Nephron progenitor cell (in vitro differentiated cells): ENCODE measurements around the gene RGS1.

Experiments
- DNase-seq: peaks from one replicate; pipeline ENCODE4 v3.0.0; 2021
- H3K27ac Mint-ChIP-seq: 2 replicates; pipeline ENCODE4 v1.8.0; 2021; ENCODE audit warnings: mild to moderate bottlenecking, moderate library complexity, mixed read lengths
- H3K27me3 Mint-ChIP-seq: 2 replicates; pipeline ENCODE4 v1.8.0; 2021; ENCODE audit warnings: mild to moderate bottlenecking, low read depth, mixed read lengths; ENCODE audit not compliant: poor library complexity
- H3K36me3 Mint-ChIP-seq: 2 replicates; pipeline ENCODE4 v1.8.0; 2021; ENCODE audit warnings: low read depth, mixed read lengths
- H3K4me1 Mint-ChIP-seq: 2 replicates; pipeline ENCODE4 v1.8.0; 2021; ENCODE audit warnings: mixed read lengths
- H3K4me3 Mint-ChIP-seq: 2 replicates; pipeline ENCODE4 v1.8.0; 2021; ENCODE audit warnings: mild to moderate bottlenecking, moderate library complexity, mixed read lengths
- H3K9me3 Mint-ChIP-seq: 2 replicates; pipeline ENCODE4 v1.8.0; 2021; ENCODE audit warnings: mild to moderate bottlenecking, moderate library complexity, mixed read lengths
- CTCF ChIP-seq: fragments of 200-600 bp; sonication (generic); IDR thresholded peaks from 2 replicates; pipeline ENCODE4 v1.5.0; 2021; ENCODE audit warnings: antibody characterized with exemption

Gene RGS1

GRCh38 chr1:192565946-192566345, 9.6 kb upstream of the RGS1 start:
- no peaks in the 10 kb centered on the region for H3K36me3 Mint-ChIP-seq
- peaks cover 5% of the 10 kb centered on the region for H3K9me3 Mint-ChIP-seq
- H3K27me3 Mint-ChIP-seq, result no peaks in the 10 kb centered on the region
- no peak overlapping the region for H3K4me3 Mint-ChIP-seq
- peaks cover 14% of the 10 kb centered on the region for H3K4me1 Mint-ChIP-seq
- no peak for TF ChIP-seq CTCF
- no peak overlapping the region for H3K27ac Mint-ChIP-seq
- no peak for DNase-seq

DNA sequence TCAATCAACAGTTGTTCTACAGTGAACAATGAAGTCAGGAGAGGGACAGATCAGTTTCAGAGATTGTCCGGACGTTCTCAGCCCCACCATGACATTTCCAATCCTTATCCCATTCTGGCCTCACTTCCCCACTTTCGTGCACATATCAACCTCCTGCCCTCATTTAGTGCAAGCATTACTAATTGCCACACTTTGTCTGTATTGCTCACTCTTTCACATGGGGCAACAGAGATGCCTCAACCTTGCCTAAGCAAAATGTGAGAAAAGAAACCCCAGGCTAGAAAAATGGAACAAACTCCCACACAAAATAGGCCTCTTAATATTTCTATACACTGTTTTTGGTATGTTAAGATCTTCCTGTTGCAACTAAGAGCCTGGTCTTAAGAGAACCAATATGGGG, 8.9 kb upstream of the RGS1 start:
- H3K27me3 Mint-ChIP-seq, result no peaks in the 10 kb centered on the region
- no peak overlapping the region for H3K27ac Mint-ChIP-seq
- peaks cover 5% of the 10 kb centered on the region for H3K9me3 Mint-ChIP-seq

DNA sequence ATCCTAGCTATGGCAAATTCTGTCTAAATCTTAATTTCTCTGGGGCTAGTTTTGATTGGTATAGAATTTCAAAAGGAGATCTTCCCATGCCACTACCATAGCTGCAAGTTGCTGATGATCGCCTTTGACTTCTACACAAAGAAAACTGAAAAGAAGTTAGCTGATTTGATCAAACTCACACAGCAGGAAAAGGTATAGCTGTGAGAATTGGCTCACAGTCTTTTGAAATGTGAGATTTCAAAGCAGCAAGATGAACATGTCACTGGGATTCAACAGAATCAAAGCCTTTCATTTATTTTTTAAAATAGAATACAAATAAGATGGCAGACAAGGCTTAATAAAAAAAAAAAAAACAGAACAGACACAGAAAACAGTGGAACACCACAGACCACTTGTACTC, 7.5 kb upstream of the RGS1 start:
- Mint-ChIP-seq H3K27ac (no peak overlapping the region), H3K36me3 (no peaks in the 10 kb centered on the region), H3K9me3 (peaks cover 5% of the 10 kb centered on the region), H3K4me1 (peaks cover 14% of the 10 kb centered on the region), H3K27me3 (no peaks in the 10 kb centered on the region), H3K4me3 (no peak overlapping the region)
- no peak for DNase-seq
- TF ChIP-seq CTCF, result no peak

More for the DNA sequence above, 8.9 kb upstream of the RGS1 start:
- no peaks in the 10 kb centered on the region for H3K36me3 Mint-ChIP-seq
- H3K4me1 Mint-ChIP-seq, result peaks cover 14% of the 10 kb centered on the region
- no peak overlapping the region for H3K4me3 Mint-ChIP-seq
- no peak for DNase-seq
- TF ChIP-seq CTCF, result no peak

DNA sequence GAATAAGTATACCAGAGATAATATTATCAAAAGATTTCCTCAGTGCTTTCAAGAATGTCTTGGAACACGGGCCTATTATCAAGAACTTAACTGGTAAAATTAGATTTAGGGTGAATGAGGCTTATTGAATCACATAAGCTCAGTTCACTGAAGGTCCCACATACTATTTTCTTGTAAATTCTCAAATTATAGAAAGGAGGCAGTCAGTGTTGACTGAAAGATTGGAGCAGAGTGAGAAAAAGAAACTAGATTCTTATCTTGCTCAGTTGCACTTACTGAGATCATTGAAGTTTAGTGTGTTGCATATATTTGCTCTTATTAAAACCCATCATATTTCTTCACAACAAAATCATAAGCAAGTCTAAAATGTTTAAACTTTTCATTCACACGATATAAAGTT, 3.9 kb upstream of the RGS1 start:
- no peak for TF ChIP-seq CTCF
- Mint-ChIP-seq H3K4me1 (peaks cover 7% of the 10 kb centered on the region), H3K9me3 (peaks cover 5% of the 10 kb centered on the region), H3K4me3 (no peak overlapping the region), H3K27ac (no peak overlapping the region), H3K27me3 (no peaks in the 10 kb centered on the region), H3K36me3 (no peaks in the 10 kb centered on the region)
- no peak for DNase-seq

DNA sequence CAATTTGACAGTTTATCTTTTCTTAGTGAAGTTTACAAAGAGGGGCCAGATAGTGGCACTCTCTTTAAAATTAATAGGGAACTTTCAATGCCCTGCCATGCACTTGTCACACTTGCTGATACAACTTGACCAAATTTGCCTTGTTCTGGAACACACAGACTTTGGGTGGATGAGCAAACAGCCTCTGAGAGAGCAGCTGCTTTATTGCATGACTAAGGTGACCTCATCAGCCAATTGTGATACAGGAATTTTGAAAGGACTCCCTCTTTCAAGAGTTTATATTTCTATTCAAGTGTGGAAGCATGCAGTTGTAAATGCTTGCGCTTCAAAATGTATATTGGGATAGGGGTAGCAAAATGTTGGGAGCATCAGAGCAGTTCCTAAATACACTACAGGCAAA, 2.1 kb upstream of the RGS1 start:
- Mint-ChIP-seq H3K4me3 (no peak overlapping the region), H3K9me3 (peaks cover 5% of the 10 kb centered on the region), H3K27me3 (no peaks in the 10 kb centered on the region), H3K36me3 (no peaks in the 10 kb centered on the region), H3K4me1 (no peaks in the 10 kb centered on the region), H3K27ac (no peak overlapping the region)
- TF ChIP-seq CTCF, result no peak
- no peak for DNase-seq

DNA sequence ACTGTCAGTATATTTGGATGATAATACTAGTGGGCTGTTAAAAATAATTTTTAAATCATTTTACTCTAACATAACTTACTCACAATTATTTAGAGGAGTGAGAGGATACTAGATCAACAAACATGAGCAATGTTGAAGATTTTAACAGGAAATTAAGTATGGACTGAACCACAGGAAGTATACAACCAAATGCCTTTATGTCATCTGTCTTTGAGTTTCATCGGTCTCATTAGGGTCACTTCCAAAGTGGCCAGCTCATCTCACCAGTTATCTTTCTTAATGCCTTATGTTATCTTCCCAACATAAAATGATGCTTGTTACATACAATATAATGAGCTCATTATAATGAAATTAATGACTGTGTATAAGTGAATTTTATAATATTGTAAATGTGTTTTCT, 1.5 kb upstream of the RGS1 start:
- no peak overlapping the region for H3K4me3 Mint-ChIP-seq
- DNase-seq, result no peak
- no peaks in the 10 kb centered on the region for H3K27me3 Mint-ChIP-seq
- no peaks in the 10 kb centered on the region for H3K36me3 Mint-ChIP-seq
- no peak overlapping the region for H3K27ac Mint-ChIP-seq
- no peaks in the 10 kb centered on the region for H3K4me1 Mint-ChIP-seq
- TF ChIP-seq CTCF, result no peak
- H3K9me3 Mint-ChIP-seq, result peaks cover 5% of the 10 kb centered on the region
